ENCODE measurements around the gene PPP2R2D. TPM values are rescaled to one million over a fixed set of nuclear protein-coding genes. Genes with fewer than 3 reads are reported as not detected.

PPP2R2D gene
- total RNA-seq, 8 experiments from 2014 or later: 21.9 to 32.4 (median 30.7) TPM

GRCh38 chr10:131858583-131859340, 42.0 kb upstream of the PPP2R2D start:
- no peak for ATAC-seq (replicated peaks in 6 of 8)

GRCh38 chr10:131859341-131860020, 41.3 kb upstream of the PPP2R2D start:
- WGBS, 10 experiments: 0 to 85% (median 75%) methylated on average over 1 to 5 of the region's 9 CpGs; no CpG with 5 or more reads in 3 of the 10 experiments
- no peaks in the 10 kb centered on the region for H3K4me1 ChIP-seq (replicated peaks in 1 of 2)
- in situ Hi-C loops (cut with MboI; ENCODE audit: low pct_unique_long_range_greater_than_20kb in 2 of 9, low sequenced_read_pairs in 9 of 9, unreplicated experiment in 9 of 9): loop anchor here in 2 of 9 experiments (25.0 kb wide), 3 partner anchors 497 to 1672 kb away; no protein-coding TSS in a partner anchor
- no peak overlapping the region for H3K27ac ChIP-seq
- ATAC-seq (replicated peaks in 6 of 8): peak in 2 of 8 experiments; percentile 24 to 26
- no peak overlapping the region for H3K4me3 ChIP-seq

More at GRCh38 chr10:131858583-131859340, 42.0 kb upstream of the PPP2R2D start:
- no peaks in the 10 kb centered on the region for H3K4me1 ChIP-seq (replicated peaks in 1 of 2)
- H3K27ac ChIP-seq: no peak overlapping the region
- no peak overlapping the region for H3K4me3 ChIP-seq
- 60 to 92% (median 85%) methylated on average over 2 to 20 of the region's 35 CpGs; no CpG with 5 or more reads in 4 of the 10 experiments for whole genome bisulfite sequencing, 10 experiments
- in situ Hi-C loops (cut with MboI; ENCODE audit: low pct_unique_long_range_greater_than_20kb in 2 of 9, low sequenced_read_pairs in 9 of 9, unreplicated experiment in 9 of 9): loop anchor here in 2 of 9 experiments (25.0 kb wide), 3 partner anchors 496 to 1671 kb away; no protein-coding TSS in a partner anchor

GRCh38 chr10:131860311-131860710, 40.5 kb upstream of the PPP2R2D start:
- Histone ChIP-seq H3K4me3 (no peak overlapping the region), H3K27ac (no peak overlapping the region), H3K4me1 (replicated peaks in 1 of 2) (no peaks in the 10 kb centered on the region)
- ATAC-seq (replicated peaks in 6 of 8): no peak
- WGBS, 10 experiments: 0 to 87% (median 67%) methylated on average over 1 to 7 of the region's 7 CpGs; no CpG with 5 or more reads in 1 of the 10 experiments
- in situ Hi-C loops (cut with MboI; ENCODE audit: low pct_unique_long_range_greater_than_20kb in 2 of 9, low sequenced_read_pairs in 9 of 9, unreplicated experiment in 9 of 9): loop anchor here in 2 of 9 experiments (25.0 kb wide), 3 partner anchors 498 to 1673 kb away; no protein-coding TSS in a partner anchor

GRCh38 chr10:131860806-131861440, 39.9 kb upstream of the PPP2R2D start:
- Histone ChIP-seq H3K27ac (no peak overlapping the region), H3K4me3 (no peak overlapping the region), H3K4me1 (replicated peaks in 1 of 2) (no peaks in the 10 kb centered on the region)
- in situ Hi-C loops (cut with MboI; ENCODE audit: low pct_unique_long_range_greater_than_20kb in 2 of 9, low sequenced_read_pairs in 9 of 9, unreplicated experiment in 9 of 9): loop anchor here in 2 of 9 experiments (25.0 kb wide), 3 partner anchors 499 to 1674 kb away; no protein-coding TSS in a partner anchor
- WGBS, 10 experiments: 0 to 64% (median 23%) methylated on average over 1 to 6 of the region's 11 CpGs; no CpG with 5 or more reads in 1 of the 10 experiments
- no peak for ATAC-seq (replicated peaks in 6 of 8)

GRCh38 chr10:131862548-131862947, 38.3 kb upstream of the PPP2R2D start:
- 0 to 82% (median 57%) methylated on average over 1 to 3 of the region's 4 CpGs; no CpG with 5 or more reads in 3 of the 10 experiments for WGBS, 10 experiments
- no peak for ATAC-seq (replicated peaks in 6 of 8)
- in situ Hi-C loops (cut with MboI; ENCODE audit: low pct_unique_long_range_greater_than_20kb in 2 of 9, low sequenced_read_pairs in 9 of 9, unreplicated experiment in 9 of 9): loop anchor here in 2 of 9 experiments (25.0 kb wide), 3 partner anchors 500 to 1675 kb away; no protein-coding TSS in a partner anchor
- Histone ChIP-seq H3K4me1 (replicated peaks in 1 of 2) (no peaks in the 10 kb centered on the region), H3K4me3 (no peak overlapping the region), H3K27ac (no peak overlapping the region)

- no peak overlapping the region for H3K27ac ChIP-seq
- WGBS, 10 experiments: 38 to 88% (median 70%) methylated on average over 3 to 9 of the region's 14 CpGs; no CpG with 5 or more reads in 1 of the 10 experiments
- in situ Hi-C loops (cut with MboI; ENCODE audit: low pct_unique_long_range_greater_than_20kb in 2 of 9, low sequenced_read_pairs in 9 of 9, unreplicated experiment in 9 of 9): loop anchor here in 2 of 9 experiments (25.0 kb wide), 3 partner anchors 503 to 1678 kb away; no protein-coding TSS in a partner anchor
- no peak for ATAC-seq (replicated peaks in 6 of 8)
- no peaks in the 10 kb centered on the region for H3K4me1 ChIP-seq (replicated peaks in 1 of 2)
- no peak overlapping the region for H3K4me3 ChIP-seq
Observed at GRCh38 chr10:131865223-131865917, 35.4 kb upstream of the PPP2R2D start.

- 3 to 77% (median 58%) methylated on average over 1 to 9 of the region's 10 CpGs; no CpG with 5 or more reads in 1 of the 10 experiments for WGBS, 10 experiments
- in situ Hi-C loops (cut with MboI; ENCODE audit: low pct_unique_long_range_greater_than_20kb in 2 of 9, low sequenced_read_pairs in 9 of 9, unreplicated experiment in 9 of 9): loop anchor here in 2 of 9 experiments (25.0 kb wide), 3 partner anchors 504 to 1679 kb away; no protein-coding TSS in a partner anchor
- Histone ChIP-seq H3K4me1 (replicated peaks in 1 of 2) (no peaks in the 10 kb centered on the region), H3K27ac (no peak overlapping the region), H3K4me3 (no peak overlapping the region)
- ATAC-seq (replicated peaks in 6 of 8): peak in 3 of 8 experiments; percentile 21 to 59 (median 51)
Observed at GRCh38 chr10:131866673-131867072, 34.1 kb upstream of the PPP2R2D start.

- in situ Hi-C loops (cut with MboI; ENCODE audit: low pct_unique_long_range_greater_than_20kb in 2 of 9, low sequenced_read_pairs in 9 of 9, unreplicated experiment in 9 of 9): loop anchor here in 2 of 9 experiments (25.0 kb wide), 3 partner anchors 506 to 1681 kb away; no protein-coding TSS in a partner anchor
- no peak overlapping the region for H3K4me3 ChIP-seq
- WGBS, 10 experiments: 0 to 91% (median 80%) methylated on average over 1 to 9 of the region's 10 CpGs; no CpG with 5 or more reads in 1 of the 10 experiments
- H3K27ac ChIP-seq: no peak overlapping the region
- no peaks in the 10 kb centered on the region for H3K4me1 ChIP-seq (replicated peaks in 1 of 2)
- ATAC-seq (replicated peaks in 6 of 8): no peak
Observed at GRCh38 chr10:131868436-131868835, 32.4 kb upstream of the PPP2R2D start.

- no peak overlapping the region for H3K4me3 ChIP-seq
- no peak overlapping the region for H3K27ac ChIP-seq
- H3K4me1 ChIP-seq (replicated peaks in 1 of 2): no peaks in the 10 kb centered on the region
- WGBS, 10 experiments: 78 to 100% (median 94%) methylated on average over 1 to 8 of the region's 8 CpGs; no CpG with 5 or more reads in 3 of the 10 experiments
- no peak for ATAC-seq (replicated peaks in 6 of 8)
- in situ Hi-C loops (cut with MboI; ENCODE audit: low pct_unique_long_range_greater_than_20kb in 2 of 9, low sequenced_read_pairs in 9 of 9, unreplicated experiment in 9 of 9): loop anchor here in 2 of 9 experiments (25.0 kb wide), 3 partner anchors 507 to 1682 kb away; no protein-coding TSS in a partner anchor
Observed at GRCh38 chr10:131869344-131869743, 31.5 kb upstream of the PPP2R2D start.

GRCh38 chr10:131870411-131870810, 30.4 kb upstream of the PPP2R2D start:
- Histone ChIP-seq H3K27ac (no peak overlapping the region), H3K4me1 (replicated peaks in 1 of 2) (peaks cover 2 to 8% of the 10 kb centered on the region in 2 donors), H3K4me3 (no peak overlapping the region)
- in situ Hi-C loops (cut with MboI; ENCODE audit: low pct_unique_long_range_greater_than_20kb in 2 of 9, low sequenced_read_pairs in 9 of 9, unreplicated experiment in 9 of 9): loop anchor here in 2 of 9 experiments (25.0 kb wide), 3 partner anchors 508 to 1683 kb away; no protein-coding TSS in a partner anchor
- ATAC-seq (replicated peaks in 6 of 8): no peak
- WGBS, 10 experiments: 27 to 97% (median 81%) methylated on average over 2 to 6 of the region's 8 CpGs; no CpG with 5 or more reads in 3 of the 10 experiments

GRCh38 chr10:131870831-131871672, 29.8 kb upstream of the PPP2R2D start:
- Histone ChIP-seq H3K4me3 (no peak overlapping the region), H3K27ac (no peak overlapping the region), H3K4me1 (replicated peaks in 1 of 2) (peaks cover 2 to 8% of the 10 kb centered on the region in 2 donors)
- peak in 3 of 8 experiments; percentile 9 to 17 (median 15) for ATAC-seq (replicated peaks in 6 of 8)
- 4 to 100% (median 80%) methylated on average over 1 to 14 of the region's 15 CpGs; no CpG with 5 or more reads in 1 of the 10 experiments for WGBS, 10 experiments
- in situ Hi-C loops (cut with MboI; ENCODE audit: low pct_unique_long_range_greater_than_20kb in 2 of 9, low sequenced_read_pairs in 9 of 9, unreplicated experiment in 9 of 9): loop anchor here in 2 of 9 experiments (25.0 kb wide), 3 partner anchors 509 to 1684 kb away; no protein-coding TSS in a partner anchor

Measured in motor neuron (in vitro differentiated cells).